Measurements from ENCODE around the gene ACTR3. TPM values are rescaled to one million over a fixed set of nuclear protein-coding genes. Genes with fewer than 3 reads are reported as not detected.

The ACTR3 gene
- total RNA-seq, 4 donors from 2014 or later, result 73.0 to 106 (median 89.7) TPM

- Histone ChIP-seq H3K36me3 (peaks cover 0 to 2% (median 0%) of the 10 kb centered on the region in 3 donors), H3K4me3 (no peak overlapping the region), H3K27ac (no peak overlapping the region), H3K27me3 (no peaks in the 10 kb centered on the region), H3K4me1 (peaks cover 0 to 13% (median 5%) of the 10 kb centered on the region in 4 donors), H3K9me3 (no peaks in the 10 kb centered on the region)
- 95 to 100% methylated on average over 1 of the region's 1 CpG for WGBS, 2 donors
- TF ChIP-seq POLR2A (IDR thresholded peaks at IDR 0.05) (no peak), EP300 (IDR thresholded peaks at IDR 0.05) (no peak), CTCF (IDR thresholded peaks at IDR 0.05) (no peak)
- DNase-seq (ENCODE audit: low spot score in 2 of 2), result no peak
Measured at GRCh38 chr2:113967272-113967671, 77.4 kb downstream of the ACTR3 start.

GRCh38 chr2:113972766-113973165 lies 82.9 kb downstream of the ACTR3 start:
- Histone ChIP-seq H3K27ac (no peak overlapping the region), H3K27me3 (no peaks in the 10 kb centered on the region), H3K4me3 (no peak overlapping the region), H3K4me1 (peaks cover 0 to 4% (median 0%) of the 10 kb centered on the region in 4 donors), H3K36me3 (peaks cover 0 to 13% (median 0%) of the 10 kb centered on the region in 3 donors), H3K9me3 (no peaks in the 10 kb centered on the region)
- no peak for TF ChIP-seq EP300 (IDR thresholded peaks at IDR 0.05)
- no peak for TF ChIP-seq CTCF (IDR thresholded peaks at IDR 0.05)
- TF ChIP-seq POLR2A (IDR thresholded peaks at IDR 0.05), result no peak
- DNase-seq (ENCODE audit: low spot score in 2 of 2), result no peak
- 79 to 83% methylated on average over 3 of the region's 3 CpGs for WGBS, 2 donors

- Histone ChIP-seq H3K4me1 (peaks cover 0 to 13% (median 0%) of the 10 kb centered on the region in 4 donors), H3K27ac (no peak overlapping the region)
- WGBS, 2 donors, result 79% methylated on average over 4 of the region's 4 CpGs
Measured at GRCh38 chr2:113973810-113974209, 83.9 kb downstream of the ACTR3 start.

GRCh38 chr2:113974727-113975126 lies 84.8 kb downstream of the ACTR3 start:
- DNase-seq (ENCODE audit: low spot score in 2 of 2), result no peak
- Histone ChIP-seq H3K4me1 (peaks cover 0 to 13% (median 0%) of the 10 kb centered on the region in 4 donors), H3K9me3 (peaks cover 0 to 5% (median 0%) of the 10 kb centered on the region in 4 donors), H3K4me3 (no peak overlapping the region), H3K27me3 (no peaks in the 10 kb centered on the region), H3K27ac (no peak overlapping the region), H3K36me3 (peaks cover 0 to 13% (median 0%) of the 10 kb centered on the region in 3 donors)
- WGBS, 2 donors, result 36 to 50% methylated on average over 4 of the region's 4 CpGs
- TF ChIP-seq CTCF (IDR thresholded peaks at IDR 0.05) (no peak), EP300 (IDR thresholded peaks at IDR 0.05) (no peak), POLR2A (IDR thresholded peaks at IDR 0.05) (no peak)

More at GRCh38 chr2:113973810-113974209, 83.9 kb downstream of the ACTR3 start:
- Histone ChIP-seq H3K27me3 (no peaks in the 10 kb centered on the region), H3K9me3 (no peaks in the 10 kb centered on the region), H3K4me3 (no peak overlapping the region), H3K36me3 (peaks cover 0 to 13% (median 0%) of the 10 kb centered on the region in 3 donors)
- TF ChIP-seq POLR2A (IDR thresholded peaks at IDR 0.05) (no peak), CTCF (IDR thresholded peaks at IDR 0.05) (no peak), EP300 (IDR thresholded peaks at IDR 0.05) (no peak)
- no peak for DNase-seq (ENCODE audit: low spot score in 2 of 2)

- H3K27ac ChIP-seq, result no peak overlapping the region
- DNase-seq (ENCODE audit: low spot score in 2 of 2), result no peak
- WGBS, 2 donors, result 84 to 85% methylated on average over 7 of the region's 7 CpGs
Measured at GRCh38 chr2:113976277-113976928, 86.5 kb downstream of the ACTR3 start.

More at GRCh38 chr2:113976277-113976928, 86.5 kb downstream of the ACTR3 start:
- H3K27me3 ChIP-seq, result no peaks in the 10 kb centered on the region
- no peak for TF ChIP-seq CTCF (IDR thresholded peaks at IDR 0.05)
- no peak for TF ChIP-seq POLR2A (IDR thresholded peaks at IDR 0.05)
- H3K4me3 ChIP-seq, result no peak overlapping the region
- H3K36me3 ChIP-seq, result peaks cover 0 to 13% (median 0%) of the 10 kb centered on the region in 3 donors
- H3K9me3 ChIP-seq, result peaks cover 0 to 7% (median 0%) of the 10 kb centered on the region in 4 donors
- H3K4me1 ChIP-seq, result peaks cover 0 to 13% (median 0%) of the 10 kb centered on the region in 4 donors
